ENCODE measurements around the gene KIF13A.
"Not testable (repeated sequence)": the region's sequence is repeated elsewhere in the genome, so short reads cannot be mapped to it uniquely, and the experiment has no call there.

- TF ChIP-seq, protein P1, sequence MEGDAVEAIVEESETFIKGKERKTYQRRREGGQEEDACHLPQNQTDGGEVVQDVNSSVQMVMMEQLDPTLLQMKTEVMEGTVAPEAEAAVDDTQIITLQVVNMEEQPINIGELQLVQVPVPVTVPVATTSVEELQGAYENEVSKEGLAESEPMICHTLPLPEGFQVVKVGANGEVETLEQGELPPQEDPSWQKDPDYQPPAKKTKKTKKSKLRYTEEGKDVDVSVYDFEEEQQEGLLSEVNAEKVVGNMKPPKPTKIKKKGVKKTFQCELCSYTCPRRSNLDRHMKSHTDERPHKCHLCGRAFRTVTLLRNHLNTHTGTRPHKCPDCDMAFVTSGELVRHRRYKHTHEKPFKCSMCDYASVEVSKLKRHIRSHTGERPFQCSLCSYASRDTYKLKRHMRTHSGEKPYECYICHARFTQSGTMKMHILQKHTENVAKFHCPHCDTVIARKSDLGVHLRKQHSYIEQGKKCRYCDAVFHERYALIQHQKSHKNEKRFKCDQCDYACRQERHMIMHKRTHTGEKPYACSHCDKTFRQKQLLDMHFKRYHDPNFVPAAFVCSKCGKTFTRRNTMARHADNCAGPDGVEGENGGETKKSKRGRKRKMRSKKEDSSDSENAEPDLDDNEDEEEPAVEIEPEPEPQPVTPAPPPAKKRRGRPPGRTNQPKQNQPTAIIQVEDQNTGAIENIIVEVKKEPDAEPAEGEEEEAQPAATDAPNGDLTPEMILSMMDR (IDR thresholded peaks at IDR 0.05): not testable (repeated sequence)
- TF ChIP-seq POLR2A (IDR thresholded peaks at IDR 0.05): not testable (repeated sequence)
Measured at GRCh38 chr6:18020545-18020944, 33.1 kb upstream of the KIF13A start.

All from Peyer's patch (tissue), 4 donors.